ENCODE measurements around the gene TMCC1.

GRCh38 chr3:129633751-129634481 lies 259.6 kb downstream of the TMCC1 start:
- TF ChIP-seq REST (IDR thresholded peaks at IDR 0.05), result no peak
- no peak for TF ChIP-seq ZBTB33 (IDR thresholded peaks at IDR 0.05)
- TF ChIP-seq YY1 (IDR thresholded peaks at IDR 0.05), result no peak

Measured in liver (tissue), 1 donor.